Nephron progenitor cell (in vitro differentiated cells): ENCODE results near the gene ARID5B.
"Not testable (repeated sequence)": the region's sequence is repeated elsewhere in the genome, so short reads cannot be mapped to it uniquely, and the experiment has no call there.

ENCODE experiments used
- DNase-seq: peaks from one replicate; pipeline ENCODE4 v3.0.0; 2021
- H3K27ac Mint-ChIP-seq: 2 replicates; pipeline ENCODE4 v1.8.0; 2021; ENCODE audit warnings: mild to moderate bottlenecking, moderate library complexity, mixed read lengths
- H3K27me3 Mint-ChIP-seq: 2 replicates; pipeline ENCODE4 v1.8.0; 2021; ENCODE audit warnings: mild to moderate bottlenecking, low read depth, mixed read lengths; ENCODE audit not compliant: poor library complexity
- H3K36me3 Mint-ChIP-seq: 2 replicates; pipeline ENCODE4 v1.8.0; 2021; ENCODE audit warnings: low read depth, mixed read lengths
- H3K4me1 Mint-ChIP-seq: 2 replicates; pipeline ENCODE4 v1.8.0; 2021; ENCODE audit warnings: mixed read lengths
- H3K4me3 Mint-ChIP-seq: 2 replicates; pipeline ENCODE4 v1.8.0; 2021; ENCODE audit warnings: mild to moderate bottlenecking, moderate library complexity, mixed read lengths
- H3K9me3 Mint-ChIP-seq: 2 replicates; pipeline ENCODE4 v1.8.0; 2021; ENCODE audit warnings: mild to moderate bottlenecking, moderate library complexity, mixed read lengths
- TF ChIP-seq, protein P1 (sequence below): fragments of 200-600 bp; sonication (generic); IDR thresholded peaks from 2 replicates; pipeline ENCODE4 v1.5.0; 2021; ENCODE audit warnings: antibody characterized with exemption

The ARID5B gene

DNA sequence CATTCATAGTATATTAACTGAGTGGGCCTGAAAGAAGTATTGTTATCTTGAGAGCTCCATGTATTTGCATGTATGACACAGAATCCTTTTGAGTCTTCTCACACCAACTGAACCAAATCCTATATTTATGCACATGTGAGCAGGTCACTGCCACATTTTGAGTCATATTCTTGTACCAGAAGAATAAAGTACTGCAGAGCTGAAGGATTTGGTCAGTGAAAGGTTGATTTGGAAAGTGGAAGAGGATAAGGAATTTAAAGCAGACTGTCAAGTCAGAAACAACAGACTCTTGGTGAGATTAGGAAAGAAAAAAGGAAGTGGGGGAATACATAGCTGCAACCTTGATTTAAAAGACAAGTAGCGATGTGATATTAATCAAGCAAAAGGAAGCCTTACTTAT, 121.8 kb downstream of the ARID5B start:
- peaks cover 36% of the 10 kb centered on the region for H3K4me1 Mint-ChIP-seq
- peaks cover 10% of the 10 kb centered on the region for H3K9me3 Mint-ChIP-seq
- no peak overlapping the region for H3K4me3 Mint-ChIP-seq
- TF ChIP-seq, protein P1, sequence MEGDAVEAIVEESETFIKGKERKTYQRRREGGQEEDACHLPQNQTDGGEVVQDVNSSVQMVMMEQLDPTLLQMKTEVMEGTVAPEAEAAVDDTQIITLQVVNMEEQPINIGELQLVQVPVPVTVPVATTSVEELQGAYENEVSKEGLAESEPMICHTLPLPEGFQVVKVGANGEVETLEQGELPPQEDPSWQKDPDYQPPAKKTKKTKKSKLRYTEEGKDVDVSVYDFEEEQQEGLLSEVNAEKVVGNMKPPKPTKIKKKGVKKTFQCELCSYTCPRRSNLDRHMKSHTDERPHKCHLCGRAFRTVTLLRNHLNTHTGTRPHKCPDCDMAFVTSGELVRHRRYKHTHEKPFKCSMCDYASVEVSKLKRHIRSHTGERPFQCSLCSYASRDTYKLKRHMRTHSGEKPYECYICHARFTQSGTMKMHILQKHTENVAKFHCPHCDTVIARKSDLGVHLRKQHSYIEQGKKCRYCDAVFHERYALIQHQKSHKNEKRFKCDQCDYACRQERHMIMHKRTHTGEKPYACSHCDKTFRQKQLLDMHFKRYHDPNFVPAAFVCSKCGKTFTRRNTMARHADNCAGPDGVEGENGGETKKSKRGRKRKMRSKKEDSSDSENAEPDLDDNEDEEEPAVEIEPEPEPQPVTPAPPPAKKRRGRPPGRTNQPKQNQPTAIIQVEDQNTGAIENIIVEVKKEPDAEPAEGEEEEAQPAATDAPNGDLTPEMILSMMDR = no peak
- H3K36me3 Mint-ChIP-seq = peaks cover 29% of the 10 kb centered on the region
- no peak overlapping the region for H3K27ac Mint-ChIP-seq
- H3K27me3 Mint-ChIP-seq = no peaks in the 10 kb centered on the region
- no peak for DNase-seq

DNA sequence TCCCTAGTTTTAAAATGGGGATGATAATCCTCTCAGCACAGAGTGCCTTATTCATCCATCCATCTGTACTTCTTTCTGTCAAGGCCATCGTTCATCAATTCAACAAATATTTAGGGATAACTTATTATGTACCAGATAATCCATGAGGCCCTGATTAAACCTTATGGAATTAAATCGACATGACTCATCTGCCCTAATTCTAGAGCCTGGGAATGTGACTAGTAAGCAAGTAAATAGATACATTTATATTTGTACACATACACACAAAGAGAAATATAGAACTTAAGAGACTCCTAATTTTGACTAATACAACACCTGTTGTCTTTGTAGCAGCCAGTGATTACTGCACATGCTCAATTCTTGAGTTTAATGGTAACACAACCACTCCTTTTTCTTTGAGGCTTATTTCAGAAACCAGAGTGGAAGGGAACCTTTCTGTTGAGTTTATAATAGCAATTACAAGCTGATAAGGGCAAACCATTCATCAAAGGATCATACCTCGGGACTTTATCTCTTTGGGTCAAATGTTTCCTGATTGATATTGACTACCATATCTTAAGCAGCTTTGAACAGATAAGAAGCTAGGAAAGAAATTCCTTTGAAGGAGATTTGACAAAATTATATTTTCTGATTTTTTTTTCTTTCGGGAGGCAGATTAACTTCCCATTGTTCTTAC, 122.7 kb downstream of the ARID5B start:
- Mint-ChIP-seq H3K36me3 (peaks cover 25% of the 10 kb centered on the region), H3K27me3 (no peaks in the 10 kb centered on the region), H3K4me3 (no peak overlapping the region), H3K4me1 (peaks cover 30% of the 10 kb centered on the region), H3K9me3 (peaks cover 10% of the 10 kb centered on the region), H3K27ac (no peak overlapping the region)
- no peak for DNase-seq
- TF ChIP-seq, protein P1 = no peak

DNA sequence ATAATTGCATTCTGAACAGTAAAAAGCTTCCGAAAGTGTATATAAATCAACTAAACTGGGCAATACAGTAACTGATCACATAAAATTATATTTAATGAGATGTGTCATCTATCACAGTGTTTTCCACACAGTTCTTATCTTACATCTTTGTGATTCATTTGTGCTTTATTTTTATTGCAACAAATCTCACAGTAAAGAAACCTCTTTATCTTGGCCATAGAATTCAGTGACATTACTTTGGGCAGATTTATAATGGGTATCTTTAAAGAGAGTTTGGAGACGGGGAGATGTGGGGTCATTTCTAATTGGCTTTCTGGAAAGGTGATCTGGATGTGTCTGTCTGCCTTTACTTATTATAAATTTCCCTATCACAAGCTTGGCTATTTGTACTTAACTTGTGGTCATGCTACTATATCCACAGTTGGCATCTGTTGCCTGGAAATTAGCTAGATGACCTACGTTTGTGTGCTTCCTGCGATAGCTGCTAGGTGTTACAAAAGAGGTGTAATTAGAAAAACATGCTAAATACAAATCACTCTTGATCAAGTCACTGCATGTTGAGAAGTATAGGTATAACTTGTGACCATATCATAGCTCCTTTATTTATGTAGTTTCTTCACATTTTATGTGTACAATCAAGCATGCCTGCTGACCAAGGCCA, 123.8 kb downstream of the ARID5B start:
- Mint-ChIP-seq H3K27ac (no peak overlapping the region), H3K27me3 (no peaks in the 10 kb centered on the region), H3K4me3 (no peak overlapping the region), H3K36me3 (peaks cover 31% of the 10 kb centered on the region), H3K4me1 (peaks cover 19% of the 10 kb centered on the region), H3K9me3 (peaks cover 10% of the 10 kb centered on the region)
- TF ChIP-seq, protein P1 = no peak
- DNase-seq = no peak

GRCh38 chr10:62025901-62026879, 124.7 kb downstream of the ARID5B start:
- TF ChIP-seq, protein P1 = no peak
- H3K27me3 Mint-ChIP-seq = no peaks in the 10 kb centered on the region
- no peak for DNase-seq
- peaks cover 37% of the 10 kb centered on the region for H3K36me3 Mint-ChIP-seq
- peak overlapping the region; percentile 66 for H3K27ac Mint-ChIP-seq
- H3K9me3 Mint-ChIP-seq = peaks cover 10% of the 10 kb centered on the region
- no peak overlapping the region for H3K4me3 Mint-ChIP-seq
- H3K4me1 Mint-ChIP-seq = peaks cover 13% of the 10 kb centered on the region

- TF ChIP-seq, protein P1 = no peak
- no peaks in the 10 kb centered on the region for H3K27me3 Mint-ChIP-seq
- peak overlapping the region; percentile 63 for H3K27ac Mint-ChIP-seq
Measured at GRCh38 chr10:62027841-62028501, 126.5 kb downstream of the ARID5B start.

GRCh38 chr10:62028502-62028842, 127.0 kb downstream of the ARID5B start:
- peaks cover 25% of the 10 kb centered on the region for H3K36me3 Mint-ChIP-seq
- peak overlapping the region; percentile 63 for H3K27ac Mint-ChIP-seq
- not testable (repeated sequence) for H3K27me3 Mint-ChIP-seq, H3K9me3 Mint-ChIP-seq, DNase-seq, H3K4me3 Mint-ChIP-seq, H3K4me1 Mint-ChIP-seq

More at GRCh38 chr10:62027841-62028501, 126.5 kb downstream of the ARID5B start:
- Mint-ChIP-seq H3K9me3 (peaks cover 4% of the 10 kb centered on the region), H3K4me1 (peaks cover 10% of the 10 kb centered on the region), H3K36me3 (peaks cover 30% of the 10 kb centered on the region), H3K4me3 (no peak overlapping the region)
- DNase-seq = no peak
